HepG2 (cell line): ENCODE measurements around the gene KRT15. TPM values are rescaled to one million over a fixed set of nuclear protein-coding genes. Genes with fewer than 3 reads are reported as not detected.

Source experiments
- ATAC-seq: fragments of 200-7000 bp; cut with Tn5 transposase; 3 replicates; pipeline ENCODE4 v1.9.1; 2020; ENCODE audit warnings: mild to moderate bottlenecking, moderate library complexity
- BruUV-seq: library from RNA; stranded (reverse); fragments of 400-500 nt; replicated peaks from 2 replicates; lab custom pipeline; 2021; lab: Mats Ljungman, UMichigan
- CTCF ChIA-PET: fragments of 300-600 bp; formaldehyde crosslinking; extraction: SDS; loops from one replicate; lab custom pipeline; 2021; ENCODE audit warnings: low total read pairs, inconsistent platforms, low intra/inter-chr PET ratio; lab: Yijun Ruan, JAX
- POLR2A ChIA-PET: fragments of 350-600 bp; sonication (Branson Sonifier 250); formaldehyde crosslinking; loops from one replicate; lab custom pipeline; 2020; ENCODE audit warnings: antibody characterized with exemption, inconsistent platforms; lab: Yijun Ruan, JAX
- DNase-seq: peaks from one replicate; pipeline ENCODE4 v3.0.0-alpha.2; 2015; ENCODE audit warnings: low spot score
- FAIRE-seq: peaks from 3 replicates; lab custom pipeline; 2011; peaks lifted over from hg19 to GRCh38; lab: Jason Lieb, UNC
- H2AFZ ChIP-seq: one replicate; pipeline ENCODE4 v1.6.1; 2011; ENCODE audit warnings: low read length, inconsistent platforms
- H3K27ac ChIP-seq: fragments of 300-600 bp; 3 replicates; pipeline ENCODE4 v1.8.0; 2011; ENCODE audit warnings: mixed run types, mild to moderate bottlenecking, mixed read lengths, low read length, inconsistent platforms; ENCODE audit not compliant: insufficient read depth; ENCODE audit errors: extremely low read length
- H3K27me3 ChIP-seq, 2 experiments: fragments of 200-600 bp in 1 of 2; 2 replicates in 1 of 2; 3 replicates in 1 of 2; pipeline versions ENCODE4 v1.6.0 to v1.8.0; 2011; ENCODE audit warnings: low read length in 2 of 2, mild to moderate bottlenecking in 2 of 2, moderate library complexity in 2 of 2, inconsistent platforms in 1 of 2; ENCODE audit not compliant: insufficient read depth in 2 of 2, control insufficient read depth in 1 of 2
- H3K36me3 ChIP-seq, 2 experiments: fragments of 200-600 bp in 1 of 2; replicated peaks in 1 of 2; 2 replicates in 1 of 2; 3 replicates in 1 of 2; pipeline versions ENCODE4 v1.5.1 to v1.8.0; 2011; ENCODE audit warnings: low read length in 2 of 2, inconsistent platforms in 1 of 2; ENCODE audit not compliant: insufficient read depth in 2 of 2, control insufficient read depth in 1 of 2
- H3K4me1 ChIP-seq: 2 replicates; pipeline ENCODE4 v1.5.1; 2012; ENCODE audit warnings: low read length, inconsistent platforms; ENCODE audit not compliant: insufficient read depth
- H3K4me2 ChIP-seq: 2 replicates; pipeline ENCODE4 v1.6.0; 2011; ENCODE audit warnings: low read depth, low read length, inconsistent platforms
- H3K4me3 ChIP-seq, 3 experiments: fragments of 200-600 bp in 1 of 3; sonication (generic), shearing (Covaris generic) in 1 of 3; replicated peaks in 1 of 3; 2 replicates each; pipeline ENCODE4 v1.5.1; 2011 to 2016; ENCODE audit warnings: low read length in 3 of 3, inconsistent platforms in 2 of 3, low read depth in 2 of 3, mild to moderate bottlenecking in 2 of 3, control low read depth in 1 of 3, mixed read lengths in 1 of 3; ENCODE audit not compliant: insufficient read depth in 1 of 3
- H3K79me2 ChIP-seq: one replicate; pipeline ENCODE4 v1.6.1; 2011; ENCODE audit warnings: low read length, inconsistent platforms; ENCODE audit not compliant: insufficient read depth
- H3K9ac ChIP-seq: 2 replicates; pipeline ENCODE4 v1.6.0; 2011; ENCODE audit warnings: mild to moderate bottlenecking, low read depth, low read length, inconsistent platforms; ENCODE audit not compliant: insufficient read depth
- H3K9me3 ChIP-seq: 2 replicates; pipeline ENCODE4 v1.5.1; 2012; ENCODE audit warnings: mild to moderate bottlenecking, low read length
- H4K20me1 ChIP-seq: 2 replicates; pipeline ENCODE4 v1.6.0; 2011; ENCODE audit warnings: inconsistent platforms, mild to moderate bottlenecking, low read length, moderate library complexity; ENCODE audit not compliant: insufficient read depth
- ZNF136 ChIP-seq: sonication (generic); formaldehyde crosslinking; IDR thresholded peaks from 2 replicates; pipeline ENCODE4 v1.8.1; 2022; ENCODE audit warnings: low read depth, mild to moderate bottlenecking, moderate library complexity, missing genetic modification reagents
- ZNF234 ChIP-seq: sonication (generic); formaldehyde crosslinking; conservative IDR thresholded peaks from 2 replicates; pipeline ENCODE4 v1.5.1; 2020; ENCODE audit warnings: mild to moderate bottlenecking, missing genetic modification reagents
- ZNF24 ChIP-seq: fragments of 450-650 bp; IDR thresholded peaks from 2 replicates; pipeline ENCODE4 v1.6.1; 2017; ENCODE audit warnings: antibody characterized with exemption, mild to moderate bottlenecking
- ZNF451 ChIP-seq: sonication (generic); formaldehyde crosslinking; IDR thresholded peaks from 2 replicates; pipeline ENCODE4 v1.5.0; 2020; ENCODE audit warnings: mild to moderate bottlenecking, missing genetic modification reagents
- ZNF629 ChIP-seq: sonication (generic); formaldehyde crosslinking; conservative IDR thresholded peaks from 2 replicates; pipeline ENCODE4 v1.5.0; 2020; ENCODE audit warnings: missing genetic modification reagents
- ZNF883 ChIP-seq: sonication (generic); formaldehyde crosslinking; IDR thresholded peaks from 2 replicates; pipeline ENCODE4 v1.5.1; 2020; ENCODE audit warnings: mild to moderate bottlenecking, missing genetic modification reagents; ENCODE audit errors: not compliant biosample characterization
- WGBS: methylation state at CpG from one replicate; pipeline ENCODE4 v1.1.6; 2017; ENCODE audit warnings: low lambda C conversion rate; 5-methylcytosine and 5-hydroxymethylcytosine counted together
- in situ Hi-C: cut with HindIII; loops from 2 replicates; pipeline ENCODE4 v1.10.0; 2017; ENCODE audit warnings: low pct_unique_long_range_greater_than_20kb; ENCODE audit not compliant: extremely low pct_ligation_motif_present
- intact Hi-C: fragments of 100-400 bp; cut with micrococcal nuclease; formaldehyde crosslinking; loops from one replicate; pipeline ENCODE4 v1.10.0; 2022; ENCODE audit not compliant: unreplicated experiment
- polyA plus RNA-seq, 8 experiments: library from polyadenylated mRNA; depleted of rRNA in 3 of 8; stranded (reverse) in 7 of 8; unstranded in 1 of 8; fragments of >200 nt; fragmentation: Illumina TruSeq in 4 of 8; extraction: Trizol in 4 of 8; gene quantifications; 2 replicates each; pipeline versions ENCODE4 v1.2.1 to v1.2.3, GENCODE V29; 2011 to 2016; ENCODE audit warnings: low read depth in 4 of 8, missing spikeins in 1 of 8, mixed read lengths in 1 of 8; ENCODE audit not compliant: insufficient read depth in 1 of 8
- total RNA-seq, 5 experiments: library from RNA; depleted of rRNA; stranded (reverse); fragments of >200 nt; fragmentation: Illumina TruSeq; extraction: Trizol; gene quantifications; 2 replicates each; pipeline ENCODE4 v1.2.3, GENCODE V29; 2016; ENCODE audit warnings: low read depth in 1 of 5
- TF ChIP-seq, protein P1 (sequence below): IDR thresholded peaks from 2 replicates; pipeline ENCODE4 v1.6.1; 2016; ENCODE audit warnings: missing compliant biosample characterization, missing genetic modification reagents, borderline replicate concordance

The KRT15 gene
- total and polyA plus RNA-seq, 2 of the 13 experiments (the other 11 are each of a cell fraction or from before 2014, with no cell fraction given): 0.46 to 0.63 TPM

DNA sequence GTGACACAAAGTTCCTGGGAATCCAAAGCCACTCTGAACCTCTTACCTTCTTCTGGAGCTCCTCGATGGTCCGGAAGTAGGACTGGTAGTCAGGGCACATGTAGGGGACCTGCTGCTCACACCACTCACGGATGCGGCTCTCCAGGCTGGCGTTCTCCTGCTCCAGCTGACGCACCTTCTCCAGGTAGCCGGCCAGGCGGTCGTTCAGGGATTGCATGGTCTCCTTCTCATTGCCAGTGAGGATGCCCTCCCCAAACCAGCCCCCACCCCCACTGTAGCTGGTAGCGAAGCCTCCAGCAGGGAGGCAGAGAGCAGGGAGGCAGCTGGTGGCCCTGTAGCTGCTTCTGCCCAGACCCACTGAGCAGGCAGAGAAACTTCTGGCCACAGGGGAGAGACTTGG, 38.1 kb downstream of the KRT15 start:
- DNase-seq (no peak), FAIRE-seq (no peak), ATAC-seq (no peak)
- BruUV-seq: no TSS peak
- H3K36me3 ChIP-seq: no peaks in the 10 kb centered on the region
- H4K20me1 ChIP-seq: no peaks in the 10 kb centered on the region
- H3K9ac ChIP-seq: no peak overlapping the region
- TF ChIP-seq, protein P1, sequence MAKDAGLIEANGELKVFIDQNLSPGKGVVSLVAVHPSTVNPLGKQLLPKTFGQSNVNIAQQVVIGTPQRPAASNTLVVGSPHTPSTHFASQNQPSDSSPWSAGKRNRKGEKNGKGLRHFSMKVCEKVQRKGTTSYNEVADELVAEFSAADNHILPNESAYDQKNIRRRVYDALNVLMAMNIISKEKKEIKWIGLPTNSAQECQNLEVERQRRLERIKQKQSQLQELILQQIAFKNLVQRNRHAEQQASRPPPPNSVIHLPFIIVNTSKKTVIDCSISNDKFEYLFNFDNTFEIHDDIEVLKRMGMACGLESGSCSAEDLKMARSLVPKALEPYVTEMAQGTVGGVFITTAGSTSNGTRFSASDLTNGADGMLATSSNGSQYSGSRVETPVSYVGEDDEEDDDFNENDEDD (CRISPR knock-in tag): no peak
- TF ChIP-seq ZNF883 (CRISPR knock-in tag) (no peak), ZNF136 (CRISPR knock-in tag) (no peak)
- in situ Hi-C loops: no loop called here
- no peak overlapping the region for H3K4me2 ChIP-seq
- no peak overlapping the region for H2AFZ ChIP-seq
- 60% methylated on average over 10 of the region's 10 CpGs for WGBS
- H3K79me2 ChIP-seq: no peaks in the 10 kb centered on the region
- H3K27ac ChIP-seq: no peak overlapping the region
- intact Hi-C loops: no loop called here
- H3K9me3 ChIP-seq: no peaks in the 10 kb centered on the region
- CTCF ChIA-PET: no interaction called here
- no peak overlapping the region for H3K4me3 ChIP-seq
- peaks cover 1 to 36% of the 10 kb centered on the region in 2 experiments; a peak in 3 of 5 replicates for H3K27me3 ChIP-seq
- POLR2A ChIA-PET: no interaction called here
- H3K4me1 ChIP-seq: no peaks in the 10 kb centered on the region

DNA sequence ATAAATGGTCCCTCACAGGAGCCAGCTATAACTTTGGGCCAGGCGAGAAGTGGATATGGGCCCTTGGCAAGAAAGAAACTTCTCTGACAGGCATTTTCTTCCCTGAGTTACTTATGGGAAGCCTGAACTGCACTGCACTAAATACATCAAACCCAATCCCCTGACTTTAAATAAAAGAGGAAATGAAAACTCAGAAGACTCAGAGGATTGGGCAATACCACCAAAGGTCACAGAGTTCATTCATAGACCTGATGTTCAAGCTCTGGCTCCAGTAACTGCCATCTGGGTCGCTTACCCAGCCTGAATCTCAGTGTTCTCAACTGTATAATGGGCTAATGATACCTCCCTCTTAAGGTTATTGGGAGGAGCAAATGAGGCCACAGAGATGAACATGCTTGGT, 38.6 kb downstream of the KRT15 start:
- in situ Hi-C loops (no loop called here), intact Hi-C loops (no loop called here)
- Histone ChIP-seq H3K9me3 (no peaks in the 10 kb centered on the region), H3K27me3 (peaks cover 1 to 33% of the 10 kb centered on the region in 2 experiments; a peak in 3 of 5 replicates), H3K79me2 (no peaks in the 10 kb centered on the region), H3K9ac (no peak overlapping the region), H3K4me3 (no peak overlapping the region), H4K20me1 (no peaks in the 10 kb centered on the region), H3K27ac (no peak overlapping the region), H3K4me1 (no peaks in the 10 kb centered on the region), H3K36me3 (no peaks in the 10 kb centered on the region), H2AFZ (no peak overlapping the region), H3K4me2 (no peak overlapping the region)
- TF ChIP-seq ZNF629 (CRISPR knock-in tag): peak; percentile 41; the same call in 1 of the 2 replicates
- TF ChIP-seq ZNF24: no peak
- no peak for TF ChIP-seq ZNF234
- TF ChIP-seq ZNF451 (CRISPR knock-in tag): no peak
- ATAC-seq: no peak
- WGBS: 36% methylated on average over 2 of the region's 2 CpGs
- DNase-seq: no peak
- no peak for FAIRE-seq
- ChIA-PET CTCF (no interaction called here), POLR2A (no interaction called here)
- BruUV-seq: no TSS peak
